Endothelial cell of umbilical vein (primary cell): ENCODE measurements around the gene KHK. TPM values are rescaled to one million over a fixed set of nuclear protein-coding genes. Genes with fewer than 3 reads are reported as not detected.

ENCODE experiments used
- BruUV-seq: library from RNA; stranded (reverse); fragments of 400-500 nt; replicated peaks from 2 replicates; lab custom pipeline; 2021; lab: Mats Ljungman, UMichigan
- CTCF ChIA-PET: fragments of 300-600, 350-600 bp; sonication (Branson Sonifier 250); formaldehyde crosslinking; loops from one replicate; lab custom pipeline; 2021; ENCODE audit warnings: antibody characterized with exemption, inconsistent platforms; lab: Charles Lee
- POLR2A ChIA-PET: fragments of 300-600, 350-600 bp; sonication (Branson Sonifier 250); formaldehyde crosslinking; loops from one replicate; lab custom pipeline; 2021; ENCODE audit warnings: antibody characterized with exemption, inconsistent platforms; lab: Charles Lee
- DNase-seq: peaks from one replicate; pipeline ENCODE4 v3.0.0-alpha.2; 2011; ENCODE audit warnings: low read depth, low spot score
- FAIRE-seq: peaks from 2 replicates; lab custom pipeline; 2011; peaks lifted over from hg19 to GRCh38; lab: Jason Lieb, UNC
- H2AFZ ChIP-seq: 2 replicates; pipeline ENCODE4 v1.6.0; 2012; ENCODE audit warnings: low read depth, low read length, control low read depth, inconsistent platforms
- H3K27ac ChIP-seq: 2 replicates; pipeline ENCODE4 v1.5.1; 2011; ENCODE audit warnings: low read depth, mild to moderate bottlenecking, control low read depth, low read length, moderate library complexity; ENCODE audit not compliant: insufficient read depth
- H3K27me3 ChIP-seq, 2 experiments: 2 replicates each; pipeline versions ENCODE4 v1.6.0 to v1.6.1; 2011; ENCODE audit warnings: low read length in 2 of 2, mixed read lengths in 1 of 2; ENCODE audit not compliant: control insufficient read depth in 2 of 2, insufficient read depth in 2 of 2
- H3K36me3 ChIP-seq, 2 experiments: 2 replicates in 1 of 2; 3 replicates in 1 of 2; pipeline ENCODE4 v1.5.1; 2011; ENCODE audit warnings: low read length in 2 of 2, mild to moderate bottlenecking in 1 of 2, moderate library complexity in 1 of 2; ENCODE audit not compliant: control insufficient read depth in 2 of 2, insufficient read depth in 2 of 2; ENCODE audit errors: extremely low read depth in 1 of 2
- H3K4me1 ChIP-seq: 3 replicates; pipeline ENCODE4 v1.5.1; 2011; ENCODE audit warnings: mild to moderate bottlenecking, low read length; ENCODE audit not compliant: control insufficient read depth, insufficient read depth; ENCODE audit errors: extremely low read depth
- H3K4me2 ChIP-seq: 2 replicates; pipeline ENCODE4 v1.6.1; 2011; ENCODE audit warnings: low read length, control low read depth, mixed read lengths; ENCODE audit not compliant: insufficient read depth
- H3K4me3 ChIP-seq, 3 experiments: fragments of 200-600 bp in 1 of 3; sonication (generic), shearing (Covaris generic) in 1 of 3; replicated peaks in 1 of 3; 2 replicates each; pipeline ENCODE4 v1.5.1; 2011 to 2016; ENCODE audit warnings: control low read depth in 3 of 3, low read length in 3 of 3, mild to moderate bottlenecking in 2 of 3, inconsistent platforms in 1 of 3, low read depth in 1 of 3, moderate library complexity in 1 of 3; ENCODE audit not compliant: insufficient read depth in 1 of 3
- H3K79me2 ChIP-seq: 2 replicates; pipeline ENCODE4 v1.6.0; 2012; ENCODE audit warnings: low read length, inconsistent platforms; ENCODE audit not compliant: control insufficient read depth, insufficient read depth
- H3K9ac ChIP-seq: replicated peaks from 2 replicates; pipeline ENCODE3; 2011; ENCODE audit warnings: low read length, control low read depth; ENCODE audit not compliant: insufficient read depth; ENCODE audit errors: extremely low read depth
- H3K9me1 ChIP-seq: replicated peaks from 3 replicates; pipeline ENCODE4 v1.6.0; 2011; ENCODE audit warnings: mild to moderate bottlenecking, low read length; ENCODE audit not compliant: control insufficient read depth, insufficient read depth; ENCODE audit errors: extremely low read depth
- H3K9me3 ChIP-seq: replicated peaks from 2 replicates; pipeline ENCODE4 v1.5.1; 2012; ENCODE audit warnings: low read length, inconsistent platforms; ENCODE audit not compliant: control insufficient read depth, insufficient read depth
- H4K20me1 ChIP-seq: replicated peaks from 2 replicates; pipeline ENCODE3; 2011; ENCODE audit warnings: mild to moderate bottlenecking, low read length; ENCODE audit not compliant: control insufficient read depth, insufficient read depth; ENCODE audit errors: extremely low read depth
- EZH2 ChIP-seq: IDR thresholded peaks from 2 replicates; pipeline ENCODE4 v1.6.1; 2012; ENCODE audit warnings: borderline replicate concordance, low read depth, mild to moderate bottlenecking, moderate library complexity, low read length, inconsistent platforms; ENCODE audit not compliant: severe bottlenecking
- FOS ChIP-seq: IDR thresholded peaks from 2 replicates; pipeline ENCODE4 v1.6.1; 2011; ENCODE audit warnings: mild to moderate bottlenecking, low read length, moderate library complexity, borderline replicate concordance; ENCODE audit not compliant: insufficient read depth
- GATA2 ChIP-seq: IDR thresholded peaks from 2 replicates; pipeline ENCODE4 v1.7.0; 2011; ENCODE audit warnings: low read depth, mild to moderate bottlenecking, moderate library complexity, mixed read lengths, low read length; ENCODE audit not compliant: insufficient read length, insufficient read depth
- JUN ChIP-seq: IDR thresholded peaks from 2 replicates; pipeline ENCODE4 v1.6.1; 2011; ENCODE audit warnings: borderline replicate concordance, low read depth; ENCODE audit not compliant: insufficient read length, insufficient read depth
- MYC ChIP-seq: IDR thresholded peaks from one replicate; pipeline ENCODE4 v1.6.1; 2011; ENCODE audit warnings: mild to moderate bottlenecking, low read depth, low read length
- POLR2A ChIP-seq: IDR thresholded peaks from 2 replicates; pipeline ENCODE4 v1.6.1; 2012; ENCODE audit warnings: low read depth, mild to moderate bottlenecking, control low read depth, low read length
- POLR2AphosphoS5 ChIP-seq: IDR thresholded peaks from 2 replicates; pipeline ENCODE4 v1.6.1; 2012; ENCODE audit warnings: low read depth, mild to moderate bottlenecking, control low read depth, low read length, moderate library complexity; ENCODE audit not compliant: insufficient read depth
- dilution Hi-C: fragments of 300-500 bp; cut with MboI; formaldehyde crosslinking; loops from one replicate; pipeline ENCODE4 v1.15.0; 2019; ENCODE audit warnings: low sequenced_read_pairs; ENCODE audit not compliant: extremely low pct_ligation_motif_present
- intact Hi-C: fragments of 100-400 bp; cut with micrococcal nuclease; formaldehyde crosslinking; loops from one replicate; pipeline ENCODE4 v1.10.0; 2022
- polyA plus RNA-seq, 4 experiments: library from polyadenylated mRNA; depleted of rRNA in 3 of 4; stranded (reverse) in 3 of 4; unstranded in 1 of 4; fragments of >200 nt; gene quantifications; 2 replicates each; pipeline versions ENCODE4 v1.2.1 to v1.2.3, GENCODE V29; 2011 to 2012; ENCODE audit warnings: missing spikeins in 1 of 4
- total RNA-seq: library from RNA; stranded (reverse); gene quantifications from 2 replicates; pipeline ENCODE4 v1.2.3, GENCODE V29; 2021
- TF ChIP-seq, protein P1 (sequence below), 2 donors: IDR thresholded peaks; 1 replicate in 1 of 2; 2 replicates in 1 of 2; pipeline ENCODE4 v1.5.1; 2011; ENCODE audit warnings: low read length in 2 of 2, mild to moderate bottlenecking in 2 of 2, moderate library complexity in 2 of 2, control low read depth in 1 of 2, inconsistent platforms in 1 of 2, low read depth in 1 of 2; ENCODE audit not compliant: insufficient read depth in 1 of 2; ENCODE audit errors: extremely low read depth in 1 of 2
- TF ChIP-seq, protein P2 (sequence below): IDR thresholded peaks from 2 replicates; pipeline ENCODE4 v1.6.1; 2011; ENCODE audit not compliant: insufficient read depth, insufficient read length

KHK gene
- total and polyA plus RNA-seq, 2 donors (not counting 3 experiments of a cell fraction or from before 2014, with no cell fraction given): 2.9 to 4.4 TPM

DNA sequence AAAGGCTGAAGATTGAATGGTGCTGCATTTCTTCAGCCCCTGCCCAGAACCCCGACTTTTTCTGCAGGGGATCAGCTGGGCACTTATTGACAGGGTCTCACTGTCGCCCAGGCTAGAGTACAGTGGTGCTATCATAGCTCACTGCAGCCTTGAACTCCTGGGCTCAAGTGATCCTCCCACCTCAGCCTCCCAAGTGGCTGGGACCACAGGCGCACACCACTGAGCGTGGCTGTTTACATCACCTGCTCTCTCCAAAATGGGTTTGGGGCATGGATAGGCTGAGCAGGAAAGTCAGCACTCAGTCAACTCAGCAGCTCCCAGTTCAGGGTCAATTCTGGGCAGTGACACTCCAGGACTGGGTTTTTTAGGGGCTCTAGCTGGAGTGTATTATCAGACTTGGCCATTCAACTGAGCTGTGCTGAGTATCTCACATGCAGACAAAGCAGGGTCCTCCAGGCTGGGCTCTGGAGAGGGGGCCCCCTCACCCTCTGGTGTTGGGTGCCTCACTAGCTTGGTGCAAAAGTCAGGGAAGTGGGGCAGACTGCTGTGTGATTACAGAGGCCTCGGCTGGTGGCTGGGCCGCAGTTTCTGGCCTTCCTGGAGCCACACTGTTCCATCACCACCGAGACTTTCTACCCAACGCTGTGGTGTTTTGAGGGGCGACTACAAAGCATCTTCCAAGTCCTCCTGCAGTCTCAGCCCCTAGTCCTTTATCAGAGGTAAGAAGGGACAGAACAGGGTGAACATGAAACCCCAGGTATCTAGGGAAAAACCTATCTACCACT is 41.5 kb downstream of the KHK start:
- no peak overlapping the region for H3K4me3 ChIP-seq
- H3K4me1 ChIP-seq: peaks cover 3% of the 10 kb centered on the region
- no peak overlapping the region for H3K27ac ChIP-seq
- H3K9me3 ChIP-seq: no peaks in the 10 kb centered on the region
- CTCF ChIA-PET: interaction anchor here (0.8 kb wide), 1 partner anchor 42 kb away, joined by 3 read pairs; no protein-coding TSS in a partner anchor
- H3K27me3 ChIP-seq: no peaks in the 10 kb centered on the region
- no peak for TF ChIP-seq POLR2A
- no peak for TF ChIP-seq FOS
- no peak for TF ChIP-seq GATA2
- TF ChIP-seq, protein P1, sequence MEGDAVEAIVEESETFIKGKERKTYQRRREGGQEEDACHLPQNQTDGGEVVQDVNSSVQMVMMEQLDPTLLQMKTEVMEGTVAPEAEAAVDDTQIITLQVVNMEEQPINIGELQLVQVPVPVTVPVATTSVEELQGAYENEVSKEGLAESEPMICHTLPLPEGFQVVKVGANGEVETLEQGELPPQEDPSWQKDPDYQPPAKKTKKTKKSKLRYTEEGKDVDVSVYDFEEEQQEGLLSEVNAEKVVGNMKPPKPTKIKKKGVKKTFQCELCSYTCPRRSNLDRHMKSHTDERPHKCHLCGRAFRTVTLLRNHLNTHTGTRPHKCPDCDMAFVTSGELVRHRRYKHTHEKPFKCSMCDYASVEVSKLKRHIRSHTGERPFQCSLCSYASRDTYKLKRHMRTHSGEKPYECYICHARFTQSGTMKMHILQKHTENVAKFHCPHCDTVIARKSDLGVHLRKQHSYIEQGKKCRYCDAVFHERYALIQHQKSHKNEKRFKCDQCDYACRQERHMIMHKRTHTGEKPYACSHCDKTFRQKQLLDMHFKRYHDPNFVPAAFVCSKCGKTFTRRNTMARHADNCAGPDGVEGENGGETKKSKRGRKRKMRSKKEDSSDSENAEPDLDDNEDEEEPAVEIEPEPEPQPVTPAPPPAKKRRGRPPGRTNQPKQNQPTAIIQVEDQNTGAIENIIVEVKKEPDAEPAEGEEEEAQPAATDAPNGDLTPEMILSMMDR (IDR thresholded peaks at IDR 0.05; ENCODE audit: extremely low read depth in 1 of 2, insufficient read depth in 1 of 2, low read depth in 1 of 2, low read length in 2 of 2): no peak
- TF ChIP-seq POLR2AphosphoS5: no peak
- TF ChIP-seq MYC: no peak
- TF ChIP-seq JUN: no peak
- TF ChIP-seq, protein P2, sequence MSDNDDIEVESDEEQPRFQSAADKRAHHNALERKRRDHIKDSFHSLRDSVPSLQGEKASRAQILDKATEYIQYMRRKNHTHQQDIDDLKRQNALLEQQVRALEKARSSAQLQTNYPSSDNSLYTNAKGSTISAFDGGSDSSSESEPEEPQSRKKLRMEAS: no peak
- TF ChIP-seq EZH2: no peak
- no peak overlapping the region for H3K4me2 ChIP-seq
- POLR2A ChIA-PET: no interaction called here
- H3K79me2 ChIP-seq: peaks cover 5% of the 10 kb centered on the region
- H3K9ac ChIP-seq: no peak overlapping the region
- peaks cover 6 to 27% of the 10 kb centered on the region in 2 experiments for H3K36me3 ChIP-seq
- H3K9me1 ChIP-seq: no peaks in the 10 kb centered on the region
- no peak overlapping the region for H2AFZ ChIP-seq
- intact Hi-C loops: no loop called here
- dilution Hi-C loops: no loop called here
- no peaks in the 10 kb centered on the region for H4K20me1 ChIP-seq
- DNase-seq (no peak), FAIRE-seq (no peak)
- no TSS peak for BruUV-seq
